ENCODE measurements around the gene FLNA. TPM values are rescaled to one million over a fixed set of nuclear protein-coding genes. Genes with fewer than 3 reads are reported as not detected.

Gene FLNA
- total and polyA plus RNA-seq, 7 experiments from 2014 or later, result 96.0 to 1,423 (median 462) TPM

GRCh38 chrX:154372612-154373022, 1.8 kb downstream of the FLNA start:
- POLR2A ChIA-PET, result interaction anchor here (0.6 to 2.1 kb wide), 6 partner anchors 11 to 445 kb away, joined by 3 to 14 read pairs (median 8); partner anchors contain the start of gene RPL10
- H3K4me3 ChIP-seq (ENCODE audit: low read length), result peak overlapping the region; percentile 41
- intact Hi-C loops (cut with micrococcal nuclease), result loop anchor here (1.0 to 10.0 kb wide), 4 partner anchors 142 to 578 kb away; partner anchors contain the start of genes FAM3A (in 1 of the 2), IDH3G (in 1 of the 2), MECP2 (in 1 of the 2) and SSR4 (in 1 of the 2)

GRCh38 chrX:154371789-154372300, 2.6 kb downstream of the FLNA start:
- Histone ChIP-seq H3K9me3 (ENCODE audit: control insufficient read depth in 2 of 3, low read length in 3 of 3) (no peaks in the 10 kb centered on the region), H3K27ac (ENCODE audit: low read depth, low read length) (peak overlapping the region; percentile 64), H3K4me3 (ENCODE audit: low read length) (peak overlapping the region; percentile 41), H3K36me3 (ENCODE audit: control insufficient read depth in 2 of 3, insufficient read depth in 3 of 3, low read length in 3 of 3) (peaks cover 0 to 14% (median 7%) of the 10 kb centered on the region in 3 experiments), H3K27me3 (ENCODE audit: control insufficient read depth in 2 of 2, insufficient read depth in 2 of 2, low read length in 2 of 2) (no peaks in the 10 kb centered on the region), H3K4me1 (ENCODE audit: control insufficient read depth in 2 of 2, insufficient read depth in 2 of 2, low read length in 2 of 2) (peaks cover 26 to 33% of the 10 kb centered on the region in 2 donors)
- POLR2A ChIA-PET, result no interaction called here
- H3K36me3 Mint-ChIP-seq, result peaks cover 0 to 16% (median 0%) of the 10 kb centered on the region in 5 donors
- peak overlapping the region in 2 of 9 donors; percentile 78 to 87 for H3K27ac Mint-ChIP-seq
- intact Hi-C loops (cut with micrococcal nuclease), result loop anchor here (1.0 to 10.0 kb wide), 8 partner anchors 7 to 577 kb away; partner anchors contain the start of genes HCFC1 (in 2 of the 2), ATP6AP1 (in 1 of the 2), EMD (in 1 of the 2) and FAM3A (in 1 of the 2)
- CTCF ChIA-PET, result no interaction called here
- H3K27me3 Mint-ChIP-seq, result no peaks in the 10 kb centered on the region
- no peaks in the 10 kb centered on the region for H3K9me3 Mint-ChIP-seq
- H3K4me3 Mint-ChIP-seq, result peak overlapping the region in 9 of 10 donors; percentile 4 to 89 (median 76)
- DNase-seq, result no peak
- peaks cover 0 to 23% (median 14%) of the 10 kb centered on the region in 7 donors for H3K4me1 Mint-ChIP-seq
- no peak for ATAC-seq

More at GRCh38 chrX:154372612-154373022, 1.8 kb downstream of the FLNA start:
- H3K36me3 ChIP-seq (ENCODE audit: control insufficient read depth in 2 of 3, insufficient read depth in 3 of 3, low read length in 3 of 3), result peaks cover 0 to 7% (median 1%) of the 10 kb centered on the region in 3 experiments
- H3K4me1 ChIP-seq (ENCODE audit: control insufficient read depth in 2 of 2, insufficient read depth in 2 of 2, low read length in 2 of 2), result peaks cover 18 to 33% of the 10 kb centered on the region in 2 donors
- Mint-ChIP-seq H3K36me3 (peaks cover 0 to 16% (median 0%) of the 10 kb centered on the region in 5 donors), H3K4me1 (peaks cover 0 to 24% (median 13%) of the 10 kb centered on the region in 7 donors), H3K27ac (peak overlapping the region in 7 of 9 donors; percentile 10 to 87 (median 78)), H3K27me3 (no peaks in the 10 kb centered on the region), H3K4me3 (peak overlapping the region; percentile 39 to 89 (median 75)), H3K9me3 (no peaks in the 10 kb centered on the region)
- no peak for ATAC-seq
- H3K9me3 ChIP-seq (ENCODE audit: control insufficient read depth in 2 of 3, low read length in 3 of 3), result no peaks in the 10 kb centered on the region
- H3K27ac ChIP-seq (ENCODE audit: low read depth, low read length), result peak overlapping the region; percentile 11
- no peak for DNase-seq
- CTCF ChIA-PET, result interaction anchor here (0.6 to 2.0 kb wide), 7 partner anchors 11 to 164 kb away, joined by 3 to 13 read pairs (median 4); no protein-coding TSS in a partner anchor
- no peaks in the 10 kb centered on the region for H3K27me3 ChIP-seq (ENCODE audit: control insufficient read depth in 2 of 2, insufficient read depth in 2 of 2, low read length in 2 of 2)

- peaks cover 29 to 37% of the 10 kb centered on the region in 2 donors for H3K4me1 ChIP-seq (ENCODE audit: control insufficient read depth in 2 of 2, insufficient read depth in 2 of 2, low read length in 2 of 2)
- ATAC-seq, result peak; percentile 77
- H3K27me3 ChIP-seq (ENCODE audit: control insufficient read depth in 2 of 2, insufficient read depth in 2 of 2, low read length in 2 of 2), result no peaks in the 10 kb centered on the region
- Mint-ChIP-seq H3K27me3 (no peaks in the 10 kb centered on the region), H3K4me3 (peak overlapping the region; percentile 77 to 89 (median 83)), H3K9me3 (no peaks in the 10 kb centered on the region), H3K4me1 (peaks cover 0 to 25% (median 17%) of the 10 kb centered on the region in 7 donors), H3K36me3 (peaks cover 0 to 19% (median 0%) of the 10 kb centered on the region in 5 donors), H3K27ac (peak overlapping the region in 7 of 9 donors; percentile 25 to 77 (median 62))
- ChIA-PET CTCF (interaction anchor here (0.6 kb wide), 1 partner anchor 110 kb away, joined by 3 read pairs; no protein-coding TSS in a partner anchor), POLR2A (interaction anchor here (0.6 to 4.2 kb wide), 13 partner anchors 8 to 400 kb away, joined by 3 to 45 read pairs (median 4); partner anchors contain the start of genes DNASE1L1, EMD and RPL10)
- peak overlapping the region; percentile 91 for H3K27ac ChIP-seq (ENCODE audit: low read depth, low read length)
- peak; percentile 73 to 91 (median 89) for DNase-seq
- peak overlapping the region; percentile 82 for H3K4me3 ChIP-seq (ENCODE audit: low read length)
- intact Hi-C loops (cut with micrococcal nuclease), result loop anchor here (1.0 to 10.0 kb wide), 8 partner anchors 8 to 576 kb away; partner anchors contain the start of genes HCFC1 (in 2 of the 2), ATP6AP1 (in 1 of the 2), EMD (in 1 of the 2) and FAM3A (in 1 of the 2)
- H3K36me3 ChIP-seq (ENCODE audit: control insufficient read depth in 2 of 3, insufficient read depth in 3 of 3, low read length in 3 of 3), result peaks cover 0 to 21% (median 11%) of the 10 kb centered on the region in 3 experiments
- no peaks in the 10 kb centered on the region for H3K9me3 ChIP-seq (ENCODE audit: control insufficient read depth in 2 of 3, low read length in 3 of 3)
These were observed 3.2 kb downstream of the FLNA start for GRCh38 chrX:154371017-154371788.

- Histone ChIP-seq H3K4me3 (ENCODE audit: low read length) (peak overlapping the region; percentile 82), H3K9me3 (ENCODE audit: control insufficient read depth in 2 of 3, low read length in 3 of 3) (no peaks in the 10 kb centered on the region), H3K27ac (ENCODE audit: low read depth, low read length) (peak overlapping the region; percentile 91), H3K36me3 (ENCODE audit: control insufficient read depth in 2 of 3, insufficient read depth in 3 of 3, low read length in 3 of 3) (peaks cover 0 to 28% (median 11%) of the 10 kb centered on the region in 3 experiments), H3K27me3 (ENCODE audit: control insufficient read depth in 2 of 2, insufficient read depth in 2 of 2, low read length in 2 of 2) (no peaks in the 10 kb centered on the region), H3K4me1 (ENCODE audit: control insufficient read depth in 2 of 2, insufficient read depth in 2 of 2, low read length in 2 of 2) (peaks cover 29 to 37% of the 10 kb centered on the region in 2 donors)
- intact Hi-C loops (cut with micrococcal nuclease), result loop anchor here (1.0 to 10.0 kb wide), 8 partner anchors 9 to 576 kb away; partner anchors contain the start of genes HCFC1 (in 2 of the 2), ATP6AP1 (in 1 of the 2), EMD (in 1 of the 2) and FAM3A (in 1 of the 2)
- Mint-ChIP-seq H3K27me3 (no peaks in the 10 kb centered on the region), H3K9me3 (no peaks in the 10 kb centered on the region), H3K4me1 (peaks cover 0 to 25% (median 17%) of the 10 kb centered on the region in 7 donors), H3K36me3 (peaks cover 0 to 21% (median 0%) of the 10 kb centered on the region in 5 donors), H3K27ac (peak overlapping the region; percentile 87 to 96 (median 88)), H3K4me3 (peak overlapping the region; percentile 85 to 98 (median 92))
- ATAC-seq, result no peak
- ChIA-PET POLR2A (interaction anchor here (0.6 to 4.2 kb wide), 12 partner anchors 12 to 399 kb away, joined by 3 to 45 read pairs (median 4); partner anchors contain the start of genes DNASE1L1 and RPL10), CTCF (interaction anchor here (0.6 kb wide), 2 partner anchors 57 to 110 kb away, joined by 3 read pairs; no protein-coding TSS in a partner anchor)
- DNase-seq, result no peak
These were observed 4.0 kb downstream of the FLNA start for GRCh38 chrX:154370300-154371016.

GRCh38 chrX:154369449-154370299, 4.8 kb downstream of the FLNA start:
- Mint-ChIP-seq H3K27me3 (no peaks in the 10 kb centered on the region), H3K4me3 (peak overlapping the region; percentile 85 to 98 (median 92)), H3K9me3 (no peaks in the 10 kb centered on the region), H3K27ac (peak overlapping the region; percentile 87 to 96 (median 88)), H3K36me3 (peaks cover 0 to 21% (median 0%) of the 10 kb centered on the region in 5 donors), H3K4me1 (peaks cover 0 to 25% (median 14%) of the 10 kb centered on the region in 7 donors)
- H3K36me3 ChIP-seq (ENCODE audit: control insufficient read depth in 2 of 3, insufficient read depth in 3 of 3, low read length in 3 of 3), result peaks cover 3 to 36% (median 14%) of the 10 kb centered on the region in 3 experiments
- DNase-seq (peak in 6 of 9 donors; percentile 48 to 72 (median 54)), ATAC-seq (peak; percentile 25)
- intact Hi-C loops (cut with micrococcal nuclease), result loop anchor here (1.0 to 10.0 kb wide), 7 partner anchors 9 to 575 kb away; partner anchors contain the start of genes HCFC1 (in 2 of the 2), FAM3A (in 1 of the 2), IDH3G (in 1 of the 2) and MECP2 (in 1 of the 2)
- H3K9me3 ChIP-seq (ENCODE audit: control insufficient read depth in 2 of 3, low read length in 3 of 3), result no peaks in the 10 kb centered on the region
- no peaks in the 10 kb centered on the region for H3K27me3 ChIP-seq (ENCODE audit: control insufficient read depth in 2 of 2, insufficient read depth in 2 of 2, low read length in 2 of 2)
- POLR2A ChIA-PET, result interaction anchor here (0.6 to 4.2 kb wide), 12 partner anchors 8 to 444 kb away, joined by 3 to 45 read pairs (median 4); partner anchors contain the start of genes DNASE1L1, EMD and RPL10
- H3K4me3 ChIP-seq (ENCODE audit: low read length), result peak overlapping the region; percentile 82
- CTCF ChIA-PET, result no interaction called here
- peak overlapping the region; percentile 91 for H3K27ac ChIP-seq (ENCODE audit: low read depth, low read length)
- H3K4me1 ChIP-seq (ENCODE audit: control insufficient read depth in 2 of 2, insufficient read depth in 2 of 2, low read length in 2 of 2), result peaks cover 29 to 37% of the 10 kb centered on the region in 2 donors
